ENCODE data around the gene ISM1.

DNA sequence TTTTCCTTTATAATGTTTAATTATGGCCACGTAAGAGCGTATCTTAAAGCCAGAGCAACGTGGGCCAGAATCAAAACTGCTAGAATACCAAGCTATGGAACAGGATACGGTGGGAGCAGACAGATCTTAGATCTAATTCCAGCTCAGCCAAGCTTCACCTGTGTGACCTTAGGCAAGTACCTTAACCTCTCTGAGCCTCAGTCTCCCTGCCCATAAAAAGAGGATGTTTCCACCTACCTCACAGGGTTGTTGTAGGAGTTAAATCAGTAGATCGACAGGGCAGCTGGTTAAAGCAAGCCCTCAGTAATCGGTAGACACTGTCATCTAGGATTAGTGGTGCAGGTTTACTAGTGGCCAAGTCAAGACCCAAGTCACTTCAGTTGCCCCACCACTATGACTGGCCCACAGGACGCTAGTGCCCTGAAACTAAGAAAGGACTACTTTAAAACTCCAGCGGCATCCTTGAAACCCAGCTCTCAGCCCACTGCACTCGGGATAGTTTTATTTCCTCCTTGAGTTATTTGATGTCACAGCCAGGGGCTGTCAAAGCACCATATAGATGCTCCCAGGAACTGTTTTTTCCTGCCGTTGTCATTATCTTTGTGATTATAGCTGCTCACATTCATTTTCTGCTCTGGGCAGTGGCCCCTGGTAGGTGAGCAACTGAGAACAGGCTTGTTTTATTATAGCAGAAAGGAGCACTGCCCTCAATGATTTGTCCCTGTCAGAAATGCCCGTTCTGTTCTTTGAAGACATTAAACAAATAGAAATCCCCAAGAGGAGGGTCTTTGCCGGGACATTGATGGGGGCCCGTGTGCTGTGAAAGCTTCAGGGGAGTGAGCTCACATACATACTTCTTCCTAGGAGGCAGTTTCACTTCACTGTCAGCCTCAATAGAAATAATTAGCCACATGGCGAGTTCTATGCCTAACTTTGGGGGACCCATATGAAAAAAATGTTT lies 63.1 kb downstream of the ISM1 start:
- TF ChIP-seq, protein P1, sequence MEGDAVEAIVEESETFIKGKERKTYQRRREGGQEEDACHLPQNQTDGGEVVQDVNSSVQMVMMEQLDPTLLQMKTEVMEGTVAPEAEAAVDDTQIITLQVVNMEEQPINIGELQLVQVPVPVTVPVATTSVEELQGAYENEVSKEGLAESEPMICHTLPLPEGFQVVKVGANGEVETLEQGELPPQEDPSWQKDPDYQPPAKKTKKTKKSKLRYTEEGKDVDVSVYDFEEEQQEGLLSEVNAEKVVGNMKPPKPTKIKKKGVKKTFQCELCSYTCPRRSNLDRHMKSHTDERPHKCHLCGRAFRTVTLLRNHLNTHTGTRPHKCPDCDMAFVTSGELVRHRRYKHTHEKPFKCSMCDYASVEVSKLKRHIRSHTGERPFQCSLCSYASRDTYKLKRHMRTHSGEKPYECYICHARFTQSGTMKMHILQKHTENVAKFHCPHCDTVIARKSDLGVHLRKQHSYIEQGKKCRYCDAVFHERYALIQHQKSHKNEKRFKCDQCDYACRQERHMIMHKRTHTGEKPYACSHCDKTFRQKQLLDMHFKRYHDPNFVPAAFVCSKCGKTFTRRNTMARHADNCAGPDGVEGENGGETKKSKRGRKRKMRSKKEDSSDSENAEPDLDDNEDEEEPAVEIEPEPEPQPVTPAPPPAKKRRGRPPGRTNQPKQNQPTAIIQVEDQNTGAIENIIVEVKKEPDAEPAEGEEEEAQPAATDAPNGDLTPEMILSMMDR (IDR thresholded peaks at IDR 0.05), result no peak
- TF ChIP-seq EP300 (IDR thresholded peaks at IDR 0.05) (no peak), POLR2AphosphoS5 (IDR thresholded peaks at IDR 0.05) (no peak), POLR2A (IDR thresholded peaks at IDR 0.05) (no peak)
